ENCODE results near the gene LMAN1. TPM values are rescaled to one million over a fixed set of nuclear protein-coding genes. Genes with fewer than 3 reads are reported as not detected.

LMAN1 gene
- total and polyA plus RNA-seq, 2 of the 13 experiments (the other 11 are each of a cell fraction or from before 2014, with no cell fraction given): 127 to 131 TPM

- ATAC-seq (no peak), DNase-seq (ENCODE audit: low spot score) (no peak), FAIRE-seq (no peak)
- Histone ChIP-seq H3K4me3 (replicated peaks in 1 of 3; ENCODE audit: insufficient read depth in 1 of 3, low read depth in 2 of 3, low read length in 3 of 3) (no peak overlapping the region), H3K4me2 (ENCODE audit: low read depth, low read length) (no peak overlapping the region), H3K4me1 (ENCODE audit: insufficient read depth, low read length) (no peaks in the 10 kb centered on the region), H3K79me2 (ENCODE audit: insufficient read depth, low read length) (no peaks in the 10 kb centered on the region), H3K27me3 (ENCODE audit: control insufficient read depth in 1 of 2, insufficient read depth in 2 of 2, low read length in 2 of 2) (peaks cover 0 to 57% of the 10 kb centered on the region in 2 experiments; a peak in 4 of 5 replicates), H3K36me3 (replicated peaks in 1 of 2; ENCODE audit: control insufficient read depth in 1 of 2, insufficient read depth in 2 of 2, low read length in 2 of 2) (no peaks in the 10 kb centered on the region), H3K27ac (ENCODE audit: extremely low read length, insufficient read depth, low read length) (no peak overlapping the region), H3K9ac (ENCODE audit: insufficient read depth, low read depth, low read length) (no peak overlapping the region), H4K20me1 (ENCODE audit: insufficient read depth, low read length) (no peaks in the 10 kb centered on the region), H3K9me3 (ENCODE audit: low read length) (no peaks in the 10 kb centered on the region), H2AFZ (ENCODE audit: low read length) (no peak overlapping the region)
- intact Hi-C loops (cut with micrococcal nuclease; ENCODE audit: unreplicated experiment): no loop called here
- ChIA-PET POLR2A (no interaction called here), CTCF (ENCODE audit: low intra/inter-chr PET ratio, low total read pairs) (no interaction called here)
- in situ Hi-C loops (cut with HindIII; ENCODE audit: extremely low pct_ligation_motif_present, low pct_unique_long_range_greater_than_20kb): no loop called here
- BruUV-seq (replicated peaks): no TSS peak
- 11% methylated on average over 3 of the region's 3 CpGs for WGBS (ENCODE audit: low lambda C conversion rate)
- TF ChIP-seq, protein P1, sequence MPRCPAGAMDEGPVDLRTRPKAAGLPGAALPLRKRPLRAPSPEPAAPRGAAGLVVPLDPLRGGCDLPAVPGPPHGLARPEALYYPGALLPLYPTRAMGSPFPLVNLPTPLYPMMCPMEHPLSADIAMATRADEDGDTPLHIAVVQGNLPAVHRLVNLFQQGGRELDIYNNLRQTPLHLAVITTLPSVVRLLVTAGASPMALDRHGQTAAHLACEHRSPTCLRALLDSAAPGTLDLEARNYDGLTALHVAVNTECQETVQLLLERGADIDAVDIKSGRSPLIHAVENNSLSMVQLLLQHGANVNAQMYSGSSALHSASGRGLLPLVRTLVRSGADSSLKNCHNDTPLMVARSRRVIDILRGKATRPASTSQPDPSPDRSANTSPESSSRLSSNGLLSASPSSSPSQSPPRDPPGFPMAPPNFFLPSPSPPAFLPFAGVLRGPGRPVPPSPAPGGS (CRISPR knock-in tag; IDR thresholded peaks at IDR 0.05): no peak
- TF ChIP-seq ETV5 (CRISPR knock-in tag; IDR thresholded peaks at IDR 0.05; ENCODE audit: borderline replicate concordance): no peak
- TF ChIP-seq SNAI1 (CRISPR knock-in tag; IDR thresholded peaks at IDR 0.05; ENCODE audit: borderline replicate concordance): no peak
- no peak for TF ChIP-seq GTF3A (CRISPR knock-in tag; conservative IDR thresholded peaks at IDR 0.05)
- no peak for TF ChIP-seq PRDM10 (CRISPR knock-in tag; IDR thresholded peaks at IDR 0.05; ENCODE audit: low read depth)
- TF ChIP-seq, protein P2, sequence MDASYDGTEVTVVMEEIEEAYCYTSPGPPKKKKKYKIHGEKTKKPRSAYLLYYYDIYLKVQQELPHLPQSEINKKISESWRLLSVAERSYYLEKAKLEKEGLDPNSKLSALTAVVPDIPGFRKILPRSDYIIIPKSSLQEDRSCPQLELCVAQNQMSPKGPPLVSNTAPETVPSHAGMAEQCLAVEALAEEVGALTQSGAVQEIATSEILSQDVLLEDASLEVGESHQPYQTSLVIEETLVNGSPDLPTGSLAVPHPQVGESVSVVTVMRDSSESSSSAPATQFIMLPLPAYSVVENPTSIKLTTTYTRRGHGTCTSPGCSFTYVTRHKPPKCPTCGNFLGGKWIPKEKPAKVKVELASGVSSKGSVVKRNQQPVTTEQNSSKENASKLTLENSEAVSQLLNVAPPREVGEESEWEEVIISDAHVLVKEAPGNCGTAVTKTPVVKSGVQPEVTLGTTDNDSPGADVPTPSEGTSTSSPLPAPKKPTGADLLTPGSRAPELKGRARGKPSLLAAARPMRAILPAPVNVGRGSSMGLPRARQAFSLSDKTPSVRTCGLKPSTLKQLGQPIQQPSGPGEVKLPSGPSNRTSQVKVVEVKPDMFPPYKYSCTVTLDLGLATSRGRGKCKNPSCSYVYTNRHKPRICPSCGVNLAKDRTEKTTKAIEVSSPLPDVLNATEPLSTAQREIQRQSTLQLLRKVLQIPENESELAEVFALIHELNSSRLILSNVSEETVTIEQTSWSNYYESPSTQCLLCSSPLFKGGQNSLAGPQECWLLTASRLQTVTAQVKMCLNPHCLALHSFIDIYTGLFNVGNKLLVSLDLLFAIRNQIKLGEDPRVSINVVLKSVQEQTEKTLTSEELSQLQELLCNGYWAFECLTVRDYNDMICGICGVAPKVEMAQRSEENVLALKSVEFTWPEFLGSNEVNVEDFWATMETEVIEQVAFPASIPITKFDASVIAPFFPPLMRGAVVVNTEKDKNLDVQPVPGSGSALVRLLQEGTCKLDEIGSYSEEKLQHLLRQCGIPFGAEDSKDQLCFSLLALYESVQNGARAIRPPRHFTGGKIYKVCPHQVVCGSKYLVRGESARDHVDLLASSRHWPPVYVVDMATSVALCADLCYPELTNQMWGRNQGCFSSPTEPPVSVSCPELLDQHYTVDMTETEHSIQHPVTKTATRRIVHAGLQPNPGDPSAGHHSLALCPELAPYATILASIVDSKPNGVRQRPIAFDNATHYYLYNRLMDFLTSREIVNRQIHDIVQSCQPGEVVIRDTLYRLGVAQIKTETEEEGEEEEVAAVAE (CRISPR knock-in tag; IDR thresholded peaks at IDR 0.05; ENCODE audit: borderline replicate concordance): no peak
- no peak for TF ChIP-seq TERF1 (CRISPR knock-in tag; IDR thresholded peaks at IDR 0.05)
- TF ChIP-seq WIZ (CRISPR knock-in tag; IDR thresholded peaks at IDR 0.05): no peak
- no peak for TF ChIP-seq ZNF629 (CRISPR knock-in tag; conservative IDR thresholded peaks at IDR 0.05)
- TF ChIP-seq RCOR2 (CRISPR knock-in tag; IDR thresholded peaks at IDR 0.05): no peak
- no peak for TF ChIP-seq ARHGAP35 (CRISPR knock-in tag; IDR thresholded peaks at IDR 0.05; ENCODE audit: borderline replicate concordance)
These were observed 79.9 kb downstream of the LMAN1 start for GRCh38 chr18:59279193-59279592.
